Astrocyte of the cerebellum (primary cell): ENCODE data around the gene TMEM163.

Experiments used
- DNase-seq: peaks from one replicate; pipeline ENCODE4 v3.0.0-alpha.2; 2011; ENCODE audit warnings: low read depth
- H3K4me3 ChIP-seq: 2 replicates; pipeline ENCODE4 v1.5.1; 2011; ENCODE audit warnings: mild to moderate bottlenecking, low read depth, low read length, moderate library complexity
- in situ Hi-C: cut with HindIII; loops from 2 replicates; pipeline ENCODE4 v1.10.0; 2017; ENCODE audit warnings: low sequenced_read_pairs
- TF ChIP-seq, protein P1 (sequence below): IDR thresholded peaks from 2 replicates; pipeline ENCODE4 v1.5.1; 2012; ENCODE audit warnings: low read length, low read depth, moderate library complexity, mild to moderate bottlenecking; ENCODE audit errors: missing control alignments

The TMEM163 gene

GRCh38 chr2:134500211-134500935 is 218.4 kb downstream of the TMEM163 start:
- DNase-seq = no peak
- TF ChIP-seq, protein P1, sequence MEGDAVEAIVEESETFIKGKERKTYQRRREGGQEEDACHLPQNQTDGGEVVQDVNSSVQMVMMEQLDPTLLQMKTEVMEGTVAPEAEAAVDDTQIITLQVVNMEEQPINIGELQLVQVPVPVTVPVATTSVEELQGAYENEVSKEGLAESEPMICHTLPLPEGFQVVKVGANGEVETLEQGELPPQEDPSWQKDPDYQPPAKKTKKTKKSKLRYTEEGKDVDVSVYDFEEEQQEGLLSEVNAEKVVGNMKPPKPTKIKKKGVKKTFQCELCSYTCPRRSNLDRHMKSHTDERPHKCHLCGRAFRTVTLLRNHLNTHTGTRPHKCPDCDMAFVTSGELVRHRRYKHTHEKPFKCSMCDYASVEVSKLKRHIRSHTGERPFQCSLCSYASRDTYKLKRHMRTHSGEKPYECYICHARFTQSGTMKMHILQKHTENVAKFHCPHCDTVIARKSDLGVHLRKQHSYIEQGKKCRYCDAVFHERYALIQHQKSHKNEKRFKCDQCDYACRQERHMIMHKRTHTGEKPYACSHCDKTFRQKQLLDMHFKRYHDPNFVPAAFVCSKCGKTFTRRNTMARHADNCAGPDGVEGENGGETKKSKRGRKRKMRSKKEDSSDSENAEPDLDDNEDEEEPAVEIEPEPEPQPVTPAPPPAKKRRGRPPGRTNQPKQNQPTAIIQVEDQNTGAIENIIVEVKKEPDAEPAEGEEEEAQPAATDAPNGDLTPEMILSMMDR = no peak
- in situ Hi-C loops = no loop called here
- H3K4me3 ChIP-seq = no peak overlapping the region

DNA sequence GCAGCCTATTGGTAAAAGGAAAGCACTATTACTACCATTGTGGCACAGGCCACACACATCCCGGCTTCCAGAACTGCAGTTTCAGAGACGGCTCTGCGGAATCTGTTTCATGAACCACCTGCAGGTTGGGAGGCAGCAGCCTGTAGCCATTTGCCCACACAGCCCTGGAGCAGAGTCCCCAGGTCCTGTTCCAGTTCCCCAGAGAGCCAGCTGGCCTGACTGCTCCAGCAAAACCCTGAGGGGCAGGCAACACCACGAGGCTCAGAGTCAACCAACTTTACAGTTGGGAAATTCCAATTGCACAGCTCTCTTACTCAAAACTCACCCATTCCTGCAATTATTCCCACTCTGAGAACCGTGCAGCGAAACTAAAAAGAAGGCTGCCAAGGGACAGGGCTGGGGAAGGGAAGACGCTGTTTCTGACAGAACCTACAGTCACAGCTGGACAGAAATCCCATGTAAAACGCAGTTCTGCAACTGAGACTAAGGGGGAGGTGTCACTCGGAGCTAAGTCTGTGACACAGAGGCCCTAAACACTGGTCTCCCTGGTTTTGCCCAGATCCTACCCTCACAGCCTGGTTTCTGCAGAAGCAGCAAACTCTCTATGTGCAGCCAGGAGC is 219.4 kb downstream of the TMEM163 start:
- TF ChIP-seq, protein P1 = no peak
- H3K4me3 ChIP-seq = no peak overlapping the region
- in situ Hi-C loops = no loop called here
- DNase-seq = no peak

DNA sequence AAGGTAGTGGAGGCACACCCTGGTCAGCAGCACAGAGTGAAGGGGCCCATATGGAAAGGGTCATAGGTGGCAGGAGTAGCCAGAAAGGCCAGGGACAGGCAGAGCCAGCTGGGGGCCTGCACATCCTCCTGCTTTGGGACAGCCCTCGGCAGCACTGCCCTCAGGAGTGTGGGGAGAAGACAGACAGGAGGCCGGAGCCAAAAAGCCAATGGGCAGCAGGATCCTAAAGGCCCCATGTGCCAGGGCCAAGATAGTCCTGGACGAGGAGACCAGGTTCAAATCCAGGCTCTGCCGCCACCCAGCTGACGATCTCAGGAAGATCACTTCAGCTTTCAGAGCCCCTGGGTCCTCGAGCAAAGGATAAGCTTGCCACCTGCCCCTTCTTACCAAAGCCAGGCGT is 220.1 kb downstream of the TMEM163 start:
- in situ Hi-C loops = no loop called here
- no peak overlapping the region for H3K4me3 ChIP-seq
- TF ChIP-seq, protein P1 = no peak
- no peak for DNase-seq

DNA sequence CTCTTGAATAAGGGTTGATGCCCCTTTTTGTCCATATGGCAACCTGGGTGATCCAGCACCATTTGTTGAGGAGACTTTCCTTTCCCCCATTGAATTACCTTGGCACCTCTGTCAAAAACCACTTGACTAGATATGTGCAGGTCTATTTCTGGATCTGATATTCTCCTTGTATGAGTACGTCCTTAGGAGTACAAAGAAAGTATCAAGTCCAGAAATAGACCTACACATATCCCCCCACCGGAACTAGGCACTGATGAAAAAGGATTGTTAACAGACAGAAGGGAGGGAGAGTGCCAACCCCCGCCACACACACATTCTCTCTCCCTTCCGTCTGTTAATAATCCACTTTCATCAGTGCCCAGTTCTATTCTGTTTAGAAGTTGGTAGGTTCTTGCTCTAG is 225.0 kb downstream of the TMEM163 start:
- in situ Hi-C loops = no loop called here
- H3K4me3 ChIP-seq = no peak overlapping the region
- no peak for DNase-seq
- TF ChIP-seq, protein P1 = no peak

DNA sequence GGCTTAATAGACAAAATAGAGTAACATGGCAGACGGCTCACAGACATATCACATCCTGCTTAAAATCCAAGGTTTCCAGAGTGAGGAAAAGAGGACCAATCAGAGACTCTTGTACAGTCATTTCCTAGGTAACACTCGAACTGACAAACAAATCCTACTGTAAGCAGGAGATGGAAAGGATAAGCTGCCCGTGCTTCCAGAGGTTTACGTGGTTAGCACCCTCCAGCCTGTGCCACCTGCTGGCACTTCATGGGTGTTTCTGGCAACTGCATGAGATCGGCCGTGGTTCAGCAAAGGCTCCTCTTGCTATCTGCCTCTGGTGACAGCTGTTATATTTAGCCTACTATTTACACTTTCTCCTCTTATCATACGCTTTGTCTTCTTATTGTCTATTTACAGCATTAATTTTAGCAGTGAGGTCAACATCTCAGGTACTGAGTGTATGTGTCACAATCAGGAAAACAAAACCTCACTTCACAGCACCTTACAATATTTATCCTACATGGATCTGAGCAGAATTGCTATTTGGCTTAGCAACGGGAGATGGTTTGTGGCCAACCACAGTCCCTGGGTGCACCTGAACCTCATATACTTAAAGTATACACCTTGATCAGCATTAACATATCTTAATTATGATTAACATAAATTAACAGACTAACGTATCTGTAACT is 226.9 kb downstream of the TMEM163 start:
- no peak overlapping the region for H3K4me3 ChIP-seq
- in situ Hi-C loops = no loop called here
- DNase-seq = no peak
- TF ChIP-seq, protein P1 = no peak

GRCh38 chr2:134491022-134491421 is 227.8 kb downstream of the TMEM163 start:
- TF ChIP-seq, protein P1 = no peak
- in situ Hi-C loops = no loop called here
- DNase-seq = no peak
- H3K4me3 ChIP-seq = no peak overlapping the region
